ENCODE results near the gene ANO2. TPM values are rescaled to one million over a fixed set of nuclear protein-coding genes. Genes with fewer than 3 reads are reported as not detected.

ANO2 gene
- total RNA-seq, 1 donor from 2014 or later, result 1.9 TPM

DNA sequence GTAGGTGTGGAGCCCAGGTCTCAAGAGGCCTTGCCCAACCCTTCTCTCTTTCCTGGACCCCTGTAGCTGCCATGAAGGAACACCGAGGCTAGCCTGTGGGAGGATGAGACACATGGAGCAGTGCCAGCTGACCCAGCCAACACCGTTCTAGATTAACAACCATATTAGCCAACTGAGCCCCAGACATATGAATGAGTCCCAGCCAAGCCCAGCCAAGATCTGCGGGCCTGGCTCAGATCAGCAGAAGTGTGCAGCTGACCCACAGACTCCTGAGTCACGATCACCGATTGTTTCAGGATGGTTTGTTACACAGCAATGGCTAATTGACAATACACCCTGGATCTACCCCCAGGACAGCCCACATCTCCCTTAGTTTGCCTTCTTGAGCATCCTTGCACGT lies 431.0 kb downstream of the ANO2 start:
- DNase-seq (ENCODE audit: low read depth, low spot score), result no peak
- Mint-ChIP-seq H3K4me3 (no peak overlapping the region), H3K27me3 (ENCODE audit: low read depth) (peaks cover 31% of the 10 kb centered on the region), H3K27ac (ENCODE audit: unreplicated experiment) (peak overlapping the region; percentile 39), H3K4me1 (peaks cover 7% of the 10 kb centered on the region), H3K36me3 (ENCODE audit: low read depth) (no peaks in the 10 kb centered on the region), H3K9me3 (no peaks in the 10 kb centered on the region)
- no peak for TF ChIP-seq CTCF (conservative IDR thresholded peaks at IDR 0.05)

GRCh38 chr12:5513406-5513805 lies 431.7 kb downstream of the ANO2 start:
- DNase-seq (ENCODE audit: low read depth, low spot score), result no peak
- H3K36me3 Mint-ChIP-seq (ENCODE audit: low read depth), result no peaks in the 10 kb centered on the region
- peaks cover 27% of the 10 kb centered on the region for H3K27me3 Mint-ChIP-seq (ENCODE audit: low read depth)
- peak overlapping the region; percentile 27 for H3K27ac Mint-ChIP-seq (ENCODE audit: unreplicated experiment)
- no peaks in the 10 kb centered on the region for H3K9me3 Mint-ChIP-seq
- no peak overlapping the region for H3K4me3 Mint-ChIP-seq
- H3K4me1 Mint-ChIP-seq, result peaks cover 7% of the 10 kb centered on the region
- no peak for TF ChIP-seq CTCF (conservative IDR thresholded peaks at IDR 0.05)

Other genes with a start within 250 kb of the ANO2 start
- 0.02 and 0.21 TPM in 2 replicates for gene VWF, start 179.4 kb upstream of the ANO2 start, total RNA-seq

All from neural crest cell (in vitro differentiated cells).